ENCODE measurements around the gene MICU1. TPM values are rescaled to one million over a fixed set of nuclear protein-coding genes. Genes with fewer than 3 reads are reported as not detected.

Gene MICU1
- total RNA-seq, 1 experiment from 2014 or later = 25.5 TPM

DNA sequence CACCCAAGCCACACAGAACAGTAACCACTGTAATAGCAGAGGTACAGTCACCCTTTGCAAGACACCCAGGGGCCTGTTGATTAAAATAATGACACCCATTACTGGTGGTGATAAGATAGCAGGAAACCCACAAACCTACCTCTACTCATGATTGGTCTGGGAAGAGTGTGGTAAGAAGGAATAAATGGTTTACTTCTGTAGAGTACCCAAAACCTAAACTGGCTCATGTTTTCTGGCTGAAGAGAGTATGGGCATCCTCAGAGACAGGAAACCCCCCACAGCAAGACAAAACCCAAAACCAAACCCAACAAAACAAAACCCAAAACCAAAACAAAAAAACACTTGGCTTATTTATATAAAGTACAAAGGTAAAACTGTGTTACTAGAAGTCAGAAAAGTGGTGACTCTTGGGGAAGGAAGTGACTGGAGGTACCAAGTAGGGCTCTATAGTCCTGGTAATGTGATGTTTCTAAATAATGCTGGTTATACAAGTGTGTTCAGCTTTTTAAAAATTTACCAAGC, 255.6 kb downstream of the MICU1 start:
- TF ChIP-seq, protein P1, sequence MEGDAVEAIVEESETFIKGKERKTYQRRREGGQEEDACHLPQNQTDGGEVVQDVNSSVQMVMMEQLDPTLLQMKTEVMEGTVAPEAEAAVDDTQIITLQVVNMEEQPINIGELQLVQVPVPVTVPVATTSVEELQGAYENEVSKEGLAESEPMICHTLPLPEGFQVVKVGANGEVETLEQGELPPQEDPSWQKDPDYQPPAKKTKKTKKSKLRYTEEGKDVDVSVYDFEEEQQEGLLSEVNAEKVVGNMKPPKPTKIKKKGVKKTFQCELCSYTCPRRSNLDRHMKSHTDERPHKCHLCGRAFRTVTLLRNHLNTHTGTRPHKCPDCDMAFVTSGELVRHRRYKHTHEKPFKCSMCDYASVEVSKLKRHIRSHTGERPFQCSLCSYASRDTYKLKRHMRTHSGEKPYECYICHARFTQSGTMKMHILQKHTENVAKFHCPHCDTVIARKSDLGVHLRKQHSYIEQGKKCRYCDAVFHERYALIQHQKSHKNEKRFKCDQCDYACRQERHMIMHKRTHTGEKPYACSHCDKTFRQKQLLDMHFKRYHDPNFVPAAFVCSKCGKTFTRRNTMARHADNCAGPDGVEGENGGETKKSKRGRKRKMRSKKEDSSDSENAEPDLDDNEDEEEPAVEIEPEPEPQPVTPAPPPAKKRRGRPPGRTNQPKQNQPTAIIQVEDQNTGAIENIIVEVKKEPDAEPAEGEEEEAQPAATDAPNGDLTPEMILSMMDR (IDR thresholded peaks at IDR 0.05; ENCODE audit: unreplicated experiment) = no peak
- no TSS peak for BruUV-seq (replicated peaks)
- H3K36me3 Mint-ChIP-seq (ENCODE audit: insufficient read depth, unreplicated experiment) = peaks cover 30% of the 10 kb centered on the region

DNA sequence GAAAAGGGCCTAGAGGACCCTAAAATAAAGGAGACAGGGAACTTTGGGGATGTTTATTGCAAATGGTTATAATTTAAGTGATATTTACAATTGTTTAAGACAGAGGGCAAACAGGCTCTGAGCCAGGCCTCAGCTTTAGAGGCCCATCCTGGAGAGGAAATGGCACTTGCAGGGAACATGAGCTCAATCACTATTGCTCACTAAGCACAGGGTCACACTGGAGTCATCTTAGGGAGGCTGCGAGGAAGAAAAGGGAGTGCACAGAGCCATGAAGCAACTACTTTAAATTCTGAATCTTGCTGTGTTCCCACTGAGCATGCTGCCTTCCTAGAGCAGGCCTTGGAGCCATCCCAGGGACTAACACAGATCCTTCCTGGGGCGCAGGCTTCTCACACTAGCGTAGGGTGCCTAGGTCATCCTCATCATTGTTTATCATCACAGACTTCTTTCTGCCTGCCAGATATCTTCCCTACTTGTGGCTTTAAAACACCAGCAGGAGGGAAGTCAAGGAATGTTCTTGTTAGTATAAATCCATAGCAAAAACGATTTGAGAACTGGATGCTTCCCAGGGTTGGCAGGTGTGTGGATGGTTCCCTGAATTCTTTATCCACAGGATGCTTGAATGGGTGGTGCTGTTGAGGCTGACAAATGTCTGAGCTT, 258.4 kb downstream of the MICU1 start:
- TF ChIP-seq, protein P1 (IDR thresholded peaks at IDR 0.05; ENCODE audit: unreplicated experiment) = no peak
- POLR2A ChIA-PET = no interaction called here
- Mint-ChIP-seq H3K36me3 (ENCODE audit: insufficient read depth, unreplicated experiment) (peaks cover 37% of the 10 kb centered on the region), H3K9me3 (ENCODE audit: unreplicated experiment) (no peaks in the 10 kb centered on the region), H3K27me3 (ENCODE audit: insufficient read depth, unreplicated experiment) (no peaks in the 10 kb centered on the region), H3K4me3 (ENCODE audit: unreplicated experiment) (no peak overlapping the region), H3K4me1 (ENCODE audit: insufficient read depth, unreplicated experiment) (peaks cover 7% of the 10 kb centered on the region), H3K27ac (ENCODE audit: low read depth, unreplicated experiment) (no peak overlapping the region)
- DNase-seq (ENCODE audit: unreplicated experiment) = no peak
- intact Hi-C loops (cut with micrococcal nuclease) = no loop called here
- CTCF ChIA-PET = interaction anchor here (0.8 kb wide), 1 partner anchor 508 kb away, joined by 3 read pairs; no protein-coding TSS in a partner anchor
- TSS peak; percentile 73 for BruUV-seq (replicated peaks)

More for the DNA sequence above, 255.6 kb downstream of the MICU1 start:
- H3K4me1 Mint-ChIP-seq (ENCODE audit: insufficient read depth, unreplicated experiment) = no peaks in the 10 kb centered on the region
- POLR2A ChIA-PET = no interaction called here
- no peaks in the 10 kb centered on the region for H3K27me3 Mint-ChIP-seq (ENCODE audit: insufficient read depth, unreplicated experiment)
- no peaks in the 10 kb centered on the region for H3K9me3 Mint-ChIP-seq (ENCODE audit: unreplicated experiment)
- DNase-seq (ENCODE audit: unreplicated experiment) = no peak
- intact Hi-C loops (cut with micrococcal nuclease) = no loop called here
- H3K27ac Mint-ChIP-seq (ENCODE audit: low read depth, unreplicated experiment) = no peak overlapping the region
- no peak overlapping the region for H3K4me3 Mint-ChIP-seq (ENCODE audit: unreplicated experiment)
- CTCF ChIA-PET = interaction anchor here (0.8 kb wide), 1 partner anchor 10 kb away, joined by 3 read pairs; no protein-coding TSS in a partner anchor

DNA sequence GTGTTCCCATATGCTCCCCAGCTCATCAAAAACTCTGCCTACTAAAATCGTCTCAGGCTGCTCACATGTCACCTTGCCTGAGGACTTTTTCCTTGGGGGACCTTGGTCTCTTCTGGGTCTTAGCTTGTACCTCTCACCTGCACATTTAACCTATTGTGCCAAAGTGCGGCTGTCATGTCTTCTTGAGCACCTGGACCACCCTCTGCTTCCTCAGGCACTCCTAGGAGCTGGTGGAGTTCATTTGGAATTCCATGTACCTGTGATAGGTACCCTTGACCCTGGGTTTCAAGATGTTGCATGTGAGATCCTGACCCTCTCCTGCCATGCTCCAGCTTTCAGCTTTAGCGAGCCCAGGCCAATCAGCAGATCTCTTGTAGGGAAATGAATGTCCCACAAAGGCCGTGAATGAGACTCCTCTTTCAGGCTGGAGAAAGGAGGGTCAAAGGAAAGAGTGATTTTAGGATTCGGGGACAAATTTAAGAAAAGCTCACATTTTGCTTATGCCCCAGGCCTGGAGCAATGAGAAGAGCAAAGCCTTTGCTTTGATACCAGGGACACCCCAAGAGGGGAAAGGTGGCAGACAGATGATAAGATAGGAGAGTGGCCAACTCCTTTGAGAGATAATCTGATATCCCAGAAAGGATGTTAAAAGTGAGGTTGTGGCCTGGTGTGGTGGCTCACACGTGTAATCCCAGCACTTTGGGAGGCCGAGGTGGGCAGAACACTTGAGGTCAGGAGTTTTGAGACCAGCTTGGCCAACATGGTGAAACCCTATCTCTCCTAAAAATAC, 260.6 kb downstream of the MICU1 start:
- Mint-ChIP-seq H3K4me1 (ENCODE audit: insufficient read depth, unreplicated experiment) (peaks cover 7% of the 10 kb centered on the region), H3K9me3 (ENCODE audit: unreplicated experiment) (no peaks in the 10 kb centered on the region), H3K4me3 (ENCODE audit: unreplicated experiment) (no peak overlapping the region), H3K27me3 (ENCODE audit: insufficient read depth, unreplicated experiment) (no peaks in the 10 kb centered on the region), H3K27ac (ENCODE audit: low read depth, unreplicated experiment) (no peak overlapping the region), H3K36me3 (ENCODE audit: insufficient read depth, unreplicated experiment) (peaks cover 37% of the 10 kb centered on the region)
- DNase-seq (ENCODE audit: unreplicated experiment) = no peak
- TF ChIP-seq, protein P1 (IDR thresholded peaks at IDR 0.05; ENCODE audit: unreplicated experiment) = no peak
- intact Hi-C loops (cut with micrococcal nuclease) = loop anchor here (2.0 kb wide), 1 partner anchor 204 kb away; no protein-coding TSS in a partner anchor
- no TSS peak for BruUV-seq (replicated peaks)
- POLR2A ChIA-PET = interaction anchor here (0.5 to 3.3 kb wide), 10 partner anchors 11 to 1097 kb away, joined by 3 to 20 read pairs (median 4); partner anchors contain the start of genes DNAJB12 and MCU
- CTCF ChIA-PET = interaction anchor here (0.6 to 6.8 kb wide), 28 partner anchors 8 to 1033 kb away, joined by 3 to 77 read pairs (median 3); partner anchors contain the start of genes DNAJB12 and MCU

Measured in MCF 10A (cell line).